Suprapubic skin (tissue), 4 donors: Measurements from ENCODE around the gene DTD1.

Experiments
- CTCF ChIP-seq, 2 donors: fragments of 200-600 bp in 1 of 2; fragments of 450-650 bp in 1 of 2; sonication (generic) in 1 of 2; IDR thresholded peaks; one replicate each; pipeline ENCODE4 v1.5.1; 2016 to 2019; ENCODE audit warnings: antibody characterized with exemption in 2 of 2, mild to moderate bottlenecking in 1 of 2, moderate library complexity in 1 of 2
- EP300 ChIP-seq: sonication (generic); formaldehyde crosslinking; IDR thresholded peaks from one replicate; pipeline ENCODE4 v1.6.1; 2017; ENCODE audit warnings: antibody characterized with exemption
- POLR2A ChIP-seq, 2 donors: fragments of 450-650 bp; IDR thresholded peaks; one replicate each; pipeline ENCODE4 v1.6.1; 2017; ENCODE audit warnings: antibody characterized with exemption in 2 of 2, mild to moderate bottlenecking in 2 of 2, moderate library complexity in 2 of 2
- POLR2AphosphoS5 ChIP-seq, 3 donors: sonication (generic); formaldehyde crosslinking; IDR thresholded peaks; one replicate each; pipeline ENCODE4 v1.6.1; 2017; ENCODE audit warnings: antibody characterized with exemption in 3 of 3

- TF ChIP-seq POLR2A (IDR thresholded peaks at IDR 0.05) = no peak
- no peak for TF ChIP-seq CTCF (IDR thresholded peaks at IDR 0.05)
- no peak for TF ChIP-seq EP300
- TF ChIP-seq POLR2AphosphoS5 (IDR thresholded peaks at IDR 0.05) = no peak
These were observed 130.3 kb downstream of the DTD1 start for GRCh38 chr20:18718129-18718528.
